ENCODE results near the gene RNF157.
"Not testable (repeated sequence)": the region's sequence is repeated elsewhere in the genome, so short reads cannot be mapped to it uniquely, and the experiment has no call there.

Gene RNF157

GRCh38 chr17:76188213-76189016, 51.9 kb downstream of the RNF157 start:
- DNase-seq = no peak

GRCh38 chr17:76186774-76187173, 53.5 kb downstream of the RNF157 start:
- DNase-seq = not testable (repeated sequence)

- no peak for DNase-seq
Observed at GRCh38 chr17:76184290-76184689, 56.0 kb downstream of the RNF157 start.

- DNase-seq = peak; percentile 85
Observed at GRCh38 chr17:76182016-76182764, 58.1 kb downstream of the RNF157 start.

- peak; percentile 72 for DNase-seq
Observed at GRCh38 chr17:76179496-76180467, 60.5 kb downstream of the RNF157 start.

GRCh38 chr17:76178124-76178523, 62.2 kb downstream of the RNF157 start:
- no peak for DNase-seq

- no peak for DNase-seq
Observed at GRCh38 chr17:76176701-76177574, 63.4 kb downstream of the RNF157 start.

- no peak for DNase-seq
Observed at GRCh38 chr17:76174037-76174436, 66.3 kb downstream of the RNF157 start.

- DNase-seq = no peak
Observed at GRCh38 chr17:76173474-76173873, 66.8 kb downstream of the RNF157 start.

GRCh38 chr17:76171706-76172105, 68.6 kb downstream of the RNF157 start:
- DNase-seq = no peak

- DNase-seq = no peak
Observed at GRCh38 chr17:76170114-76170513, 70.2 kb downstream of the RNF157 start.

- DNase-seq = no peak
Observed at GRCh38 chr17:76166906-76167305, 73.4 kb downstream of the RNF157 start.

GRCh38 chr17:76166168-76166567, 74.1 kb downstream of the RNF157 start:
- no peak for DNase-seq

- DNase-seq = no peak
Observed at GRCh38 chr17:76164331-76164730, 76.0 kb downstream of the RNF157 start.

GRCh38 chr17:76163919-76164318, 76.4 kb downstream of the RNF157 start:
- DNase-seq = no peak

- DNase-seq = no peak
Observed at GRCh38 chr17:76161619-76162266, 78.5 kb downstream of the RNF157 start.

GRCh38 chr17:76160896-76161528, 79.3 kb downstream of the RNF157 start:
- DNase-seq = no peak

- no peak for DNase-seq
Observed at GRCh38 chr17:76159157-76159556, 81.1 kb downstream of the RNF157 start.

GRCh38 chr17:76157759-76158158, 82.5 kb downstream of the RNF157 start:
- no peak for DNase-seq

GRCh38 chr17:76156662-76156991, 83.7 kb downstream of the RNF157 start:
- DNase-seq = no peak

All from central memory CD4-positive, alpha-beta T cell (primary cell).